AG09309 (cell line): ENCODE data around the gene MBOAT7.

Experiments used
- DNase-seq: peaks from one replicate; pipeline ENCODE4 v3.0.0-alpha.2; 2010; ENCODE audit warnings: low read depth
- H3K4me3 ChIP-seq: 2 replicates; pipeline ENCODE4 v1.5.1; 2011; ENCODE audit warnings: mild to moderate bottlenecking, low read depth, low read length, moderate library complexity; ENCODE audit not compliant: control insufficient read depth
- TF ChIP-seq, protein P1 (sequence below): IDR thresholded peaks from 2 replicates; pipeline ENCODE4 v1.5.1; 2011; ENCODE audit warnings: mild to moderate bottlenecking, low read depth, low read length, inconsistent platforms; ENCODE audit not compliant: insufficient read depth, control insufficient read depth; ENCODE audit errors: missing control alignments

The MBOAT7 gene

DNA sequence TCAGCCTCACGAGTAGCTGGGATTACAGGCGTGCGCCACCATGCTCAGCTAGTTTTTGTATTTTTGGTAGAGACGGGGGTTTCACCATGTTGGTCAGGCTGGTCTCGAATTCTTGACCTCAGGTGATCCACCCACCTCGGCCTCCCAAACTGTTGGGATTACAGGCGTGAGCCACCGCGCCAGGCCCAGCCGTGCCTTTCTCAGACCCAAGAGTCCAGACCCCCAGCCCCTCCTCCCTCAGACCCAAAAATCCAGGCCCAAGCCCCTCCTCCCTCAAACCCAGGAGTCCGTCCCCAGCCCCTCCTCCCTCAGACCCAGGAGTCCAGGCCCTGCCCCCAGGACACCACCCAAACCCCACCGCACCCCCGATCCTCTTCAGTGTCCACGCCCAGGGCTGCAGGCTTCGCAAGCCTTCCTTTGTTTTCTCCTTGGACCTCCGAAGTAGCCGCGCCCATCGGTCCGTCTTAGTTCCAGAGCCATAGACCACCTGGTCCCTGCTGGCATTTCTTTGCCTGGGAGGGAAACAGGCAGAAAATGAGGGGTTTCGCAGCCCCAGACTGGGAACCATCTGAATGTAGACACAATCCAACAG is 20.1 kb downstream of the MBOAT7 start:
- TF ChIP-seq, protein P1, sequence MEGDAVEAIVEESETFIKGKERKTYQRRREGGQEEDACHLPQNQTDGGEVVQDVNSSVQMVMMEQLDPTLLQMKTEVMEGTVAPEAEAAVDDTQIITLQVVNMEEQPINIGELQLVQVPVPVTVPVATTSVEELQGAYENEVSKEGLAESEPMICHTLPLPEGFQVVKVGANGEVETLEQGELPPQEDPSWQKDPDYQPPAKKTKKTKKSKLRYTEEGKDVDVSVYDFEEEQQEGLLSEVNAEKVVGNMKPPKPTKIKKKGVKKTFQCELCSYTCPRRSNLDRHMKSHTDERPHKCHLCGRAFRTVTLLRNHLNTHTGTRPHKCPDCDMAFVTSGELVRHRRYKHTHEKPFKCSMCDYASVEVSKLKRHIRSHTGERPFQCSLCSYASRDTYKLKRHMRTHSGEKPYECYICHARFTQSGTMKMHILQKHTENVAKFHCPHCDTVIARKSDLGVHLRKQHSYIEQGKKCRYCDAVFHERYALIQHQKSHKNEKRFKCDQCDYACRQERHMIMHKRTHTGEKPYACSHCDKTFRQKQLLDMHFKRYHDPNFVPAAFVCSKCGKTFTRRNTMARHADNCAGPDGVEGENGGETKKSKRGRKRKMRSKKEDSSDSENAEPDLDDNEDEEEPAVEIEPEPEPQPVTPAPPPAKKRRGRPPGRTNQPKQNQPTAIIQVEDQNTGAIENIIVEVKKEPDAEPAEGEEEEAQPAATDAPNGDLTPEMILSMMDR = no peak
- H3K4me3 ChIP-seq = no peak overlapping the region
- DNase-seq = no peak

DNA sequence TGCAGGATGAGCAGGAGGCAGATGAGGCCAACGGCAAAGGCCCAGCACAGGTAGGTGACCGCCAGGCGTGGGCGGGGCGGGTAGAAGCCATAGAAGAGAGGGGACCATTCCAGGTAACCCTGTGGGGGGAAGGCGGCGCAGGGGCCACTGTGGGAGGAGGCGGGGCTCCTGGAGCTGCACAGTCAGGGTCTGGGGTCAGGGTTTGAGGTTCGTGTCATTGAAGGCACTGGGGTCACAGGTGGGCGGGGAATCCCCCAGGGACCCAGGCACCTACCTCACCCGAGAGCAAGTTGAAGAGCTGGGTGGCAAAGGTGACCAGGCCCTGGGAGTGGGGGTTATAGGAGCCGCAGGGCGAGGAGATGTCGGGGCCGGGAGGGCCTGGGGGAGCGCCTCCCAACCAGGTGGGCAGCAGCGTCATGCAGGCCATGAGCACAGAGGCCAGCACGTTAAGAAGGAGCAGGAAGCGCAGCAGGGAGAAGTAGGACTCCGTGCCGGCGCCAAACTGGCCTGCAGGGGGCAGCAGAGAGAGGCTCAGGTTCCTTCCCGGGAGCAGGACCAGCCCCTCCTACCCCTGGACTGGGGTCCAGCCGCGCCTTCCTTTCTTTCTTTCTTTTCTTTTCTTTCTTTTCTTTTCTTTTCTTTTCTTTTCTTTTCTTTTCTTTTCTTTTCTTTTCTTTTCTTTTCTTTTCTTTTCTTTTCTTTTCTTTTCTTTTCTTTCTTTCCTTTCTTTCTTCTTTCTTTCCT is 21.0 kb downstream of the MBOAT7 start:
- TF ChIP-seq, protein P1 = peak; percentile 96
- H3K4me3 ChIP-seq = no peak overlapping the region
- DNase-seq = no peak

DNA sequence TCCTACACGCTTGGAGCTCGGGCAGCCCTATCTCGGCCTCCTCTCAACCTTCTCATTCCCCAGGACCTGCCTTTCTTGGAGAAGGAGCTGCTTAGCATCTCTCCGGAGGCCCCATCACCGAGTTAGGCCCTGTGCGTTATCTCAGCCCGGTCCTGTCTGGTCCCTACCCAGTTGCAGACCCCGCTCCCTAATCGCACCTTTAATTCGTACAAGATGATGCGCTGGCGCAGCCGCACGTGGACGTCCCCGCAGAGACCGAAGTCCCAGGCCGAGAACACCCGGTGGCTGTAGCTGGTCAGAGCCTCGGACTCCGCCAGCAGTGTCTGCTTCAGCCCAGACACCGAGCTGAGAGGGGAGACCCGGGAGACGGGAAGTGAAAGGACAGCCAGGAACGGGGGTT is 24.2 kb downstream of the MBOAT7 start:
- DNase-seq = no peak
- no peak overlapping the region for H3K4me3 ChIP-seq
- TF ChIP-seq, protein P1 = no peak

DNA sequence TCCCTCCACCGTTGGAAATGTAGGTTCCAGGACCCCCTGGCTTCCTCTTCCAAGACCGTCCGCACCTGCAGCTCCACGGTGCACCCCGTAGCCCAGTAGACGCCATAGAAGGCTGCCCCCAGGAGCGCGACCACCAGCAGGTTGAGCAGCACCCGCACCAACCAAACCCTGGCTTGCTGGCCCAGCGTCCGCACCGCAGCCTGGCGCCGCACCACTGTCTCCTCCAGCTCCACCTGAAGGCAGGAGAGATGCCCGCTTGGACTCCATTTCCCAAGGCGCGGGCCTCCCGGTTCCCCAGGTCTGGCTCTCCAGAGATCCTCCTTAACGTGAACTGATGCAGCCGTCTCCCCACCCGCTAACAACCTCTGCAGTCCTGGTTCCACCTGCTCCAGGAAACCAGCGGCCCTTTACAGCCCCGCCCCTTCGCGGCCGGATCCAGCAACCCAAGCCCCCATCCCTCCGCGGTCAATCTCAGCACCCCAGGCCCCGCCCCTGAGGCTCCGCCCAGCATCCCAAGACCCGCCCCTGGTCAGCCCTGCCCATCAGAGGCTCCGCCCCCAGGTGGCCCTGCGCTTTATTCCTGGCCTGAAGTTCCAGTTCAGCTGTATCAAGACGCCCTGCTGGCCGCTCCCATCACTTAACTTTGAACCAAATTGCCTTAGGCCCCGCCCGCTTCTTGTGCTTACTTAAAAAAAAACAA is 24.9 kb downstream of the MBOAT7 start:
- TF ChIP-seq, protein P1 = no peak
- H3K4me3 ChIP-seq = no peak overlapping the region
- DNase-seq = no peak

DNA sequence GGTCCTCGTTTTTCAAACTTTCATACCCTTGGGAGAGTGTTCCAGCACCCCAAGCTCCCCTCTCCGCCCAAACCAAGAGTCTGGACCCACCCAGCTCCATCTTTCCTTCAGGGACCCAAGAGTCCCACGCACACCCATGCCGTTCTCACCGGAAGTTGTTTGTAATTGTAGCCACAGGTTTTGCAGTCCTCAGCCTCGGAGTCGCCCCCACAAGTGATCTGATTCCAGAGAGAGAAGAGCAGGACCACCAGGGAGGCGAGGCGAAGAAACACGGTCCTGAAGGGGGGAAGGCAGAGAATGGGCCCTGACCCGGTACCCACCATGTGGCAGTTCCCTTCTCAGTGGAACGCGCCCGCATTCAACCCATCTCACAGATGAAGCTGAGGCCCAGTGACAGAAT is 26.5 kb downstream of the MBOAT7 start:
- DNase-seq = no peak
- no peak overlapping the region for H3K4me3 ChIP-seq
- TF ChIP-seq, protein P1 = no peak

DNA sequence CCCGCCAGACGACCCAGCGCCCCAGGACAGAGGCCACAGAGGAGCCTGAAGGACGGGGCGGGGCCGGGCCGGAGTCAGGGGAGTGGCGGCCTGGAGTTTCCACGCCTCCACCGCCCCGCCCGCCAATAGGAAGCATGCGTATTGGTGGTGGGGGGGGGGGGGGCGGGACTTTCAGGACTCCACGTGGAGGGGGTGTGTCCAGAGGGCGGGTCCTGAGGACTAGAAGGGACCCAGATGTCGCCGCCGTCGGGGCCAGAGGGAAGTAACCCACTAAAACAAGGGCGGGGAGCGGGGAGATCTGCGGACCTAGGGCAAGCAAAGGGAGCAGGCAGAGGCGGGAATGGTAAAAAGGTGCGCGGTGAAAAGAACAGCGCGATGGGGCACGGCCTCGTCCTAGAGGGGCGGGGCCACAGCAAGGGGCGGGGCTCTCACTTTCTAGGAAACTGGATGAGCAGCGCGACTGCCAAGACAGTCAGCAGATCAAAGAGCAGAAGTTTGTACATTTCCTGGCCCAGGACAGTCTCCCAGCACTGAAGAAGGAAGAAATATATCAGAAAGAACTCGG is 27.1 kb downstream of the MBOAT7 start:
- H3K4me3 ChIP-seq = peak overlapping the region; percentile 46
- TF ChIP-seq, protein P1 = no peak
- no peak for DNase-seq
